ENCODE results near the gene NALCN.

DNA sequence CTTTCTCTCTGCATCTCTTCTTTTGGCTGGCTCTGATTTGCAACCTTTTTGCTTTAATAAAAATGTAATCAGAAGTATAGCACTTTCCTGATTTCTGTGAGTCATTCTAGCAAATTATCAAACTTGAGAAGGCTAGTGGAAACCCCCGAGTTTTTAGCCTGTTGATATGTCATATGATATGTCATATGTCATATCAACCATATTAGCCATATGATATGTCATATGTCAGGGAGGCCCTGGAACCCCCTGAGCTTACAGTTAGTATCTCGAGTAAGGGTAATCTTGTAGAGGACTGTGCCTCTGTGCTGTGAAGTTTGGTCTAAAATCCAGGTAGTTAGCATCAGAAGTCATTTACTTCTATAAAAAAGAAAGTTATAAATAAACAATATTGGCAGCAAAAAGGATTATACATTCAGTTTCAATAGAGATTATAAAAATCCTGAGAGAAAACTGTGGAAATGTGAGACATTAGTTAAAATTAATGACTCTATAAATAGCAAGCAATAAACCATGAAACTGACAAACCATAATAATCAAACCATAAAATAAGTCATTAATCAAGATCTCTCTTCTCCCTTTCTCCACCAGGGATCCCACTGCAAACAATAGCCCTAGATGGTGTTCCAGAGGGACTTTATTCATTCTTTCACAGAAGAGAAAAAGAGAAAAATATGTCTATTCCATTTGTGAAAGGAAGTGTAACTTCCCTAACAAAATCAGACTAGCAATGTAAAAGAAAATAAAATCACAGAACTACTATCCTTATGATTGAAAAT lies 167.4 kb downstream of the NALCN start:
- TF ChIP-seq POLR2A (IDR thresholded peaks at IDR 0.05; ENCODE audit: low read length): no peak
- TF ChIP-seq GATA1 (IDR thresholded peaks at IDR 0.05; ENCODE audit: low read depth, low read length): no peak
